ENCODE data around the gene FNDC1.

The FNDC1 gene

GRCh38 chr6:159196430-159196975 lies 27.3 kb downstream of the FNDC1 start:
- TF ChIP-seq CTCF (IDR thresholded peaks at IDR 0.05; ENCODE audit: low read depth, low read length) = no peak
- no peak for DNase-seq (ENCODE audit: low read depth in 2 of 2)
- H3K4me3 ChIP-seq (replicated peaks in 1 of 2; ENCODE audit: low read depth in 2 of 2, low read length in 2 of 2) = no peak overlapping the region

- H3K4me3 ChIP-seq (replicated peaks in 1 of 2; ENCODE audit: low read depth in 2 of 2, low read length in 2 of 2) = no peak overlapping the region
- TF ChIP-seq CTCF (IDR thresholded peaks at IDR 0.05; ENCODE audit: low read depth, low read length) = no peak
- DNase-seq (ENCODE audit: low read depth in 2 of 2) = no peak
Measured at GRCh38 chr6:159197251-159197650, 28.1 kb downstream of the FNDC1 start.

- no peak for DNase-seq (ENCODE audit: low read depth in 2 of 2)
- no peak for TF ChIP-seq CTCF (IDR thresholded peaks at IDR 0.05; ENCODE audit: low read depth, low read length)
Measured at GRCh38 chr6:159201336-159201735, 32.1 kb downstream of the FNDC1 start.

GRCh38 chr6:159203304-159204005 lies 34.3 kb downstream of the FNDC1 start:
- TF ChIP-seq CTCF (IDR thresholded peaks at IDR 0.05; ENCODE audit: low read depth, low read length) = no peak
- DNase-seq (ENCODE audit: low read depth in 2 of 2) = peak; percentile 94 to 96
- H3K4me3 ChIP-seq (replicated peaks in 1 of 2; ENCODE audit: low read depth in 2 of 2, low read length in 2 of 2) = no peak overlapping the region

More at GRCh38 chr6:159201336-159201735, 32.1 kb downstream of the FNDC1 start:
- no peak overlapping the region for H3K4me3 ChIP-seq (replicated peaks in 1 of 2; ENCODE audit: low read depth in 2 of 2, low read length in 2 of 2)

- no peak for TF ChIP-seq CTCF (IDR thresholded peaks at IDR 0.05; ENCODE audit: low read depth, low read length)
- no peak for DNase-seq (ENCODE audit: low read depth in 2 of 2)
- no peak overlapping the region for H3K4me3 ChIP-seq (replicated peaks in 1 of 2; ENCODE audit: low read depth in 2 of 2, low read length in 2 of 2)
Measured at GRCh38 chr6:159204605-159205004, 35.4 kb downstream of the FNDC1 start.

GRCh38 chr6:159212028-159212427 lies 42.8 kb downstream of the FNDC1 start:
- TF ChIP-seq CTCF (IDR thresholded peaks at IDR 0.05; ENCODE audit: low read depth, low read length) = no peak
- no peak overlapping the region for H3K4me3 ChIP-seq (replicated peaks in 1 of 2; ENCODE audit: low read depth in 2 of 2, low read length in 2 of 2)
- peak in 1 of 2 donors; percentile 54 for DNase-seq (ENCODE audit: low read depth in 2 of 2)
